GM12865 (cell line): ENCODE data around the gene ZCRB1.
"Not testable (repeated sequence)": the region's sequence is repeated elsewhere in the genome, so short reads cannot be mapped to it uniquely, and the experiment has no call there.

Experiments
- DNase-seq: peaks from one replicate; pipeline ENCODE4 v3.0.0; 2010; ENCODE audit warnings: low read depth
- H3K4me3 ChIP-seq: 2 replicates; pipeline ENCODE4 v1.5.1; 2011; ENCODE audit warnings: mild to moderate bottlenecking, low read depth, low read length, control low read depth
- TF ChIP-seq, protein P1 (sequence below): IDR thresholded peaks from 2 replicates; pipeline ENCODE4 v1.5.1; 2011; ENCODE audit warnings: low read length, control low read depth, low read depth, inconsistent platforms; ENCODE audit not compliant: insufficient read depth; ENCODE audit errors: missing control alignments

Gene ZCRB1

DNA sequence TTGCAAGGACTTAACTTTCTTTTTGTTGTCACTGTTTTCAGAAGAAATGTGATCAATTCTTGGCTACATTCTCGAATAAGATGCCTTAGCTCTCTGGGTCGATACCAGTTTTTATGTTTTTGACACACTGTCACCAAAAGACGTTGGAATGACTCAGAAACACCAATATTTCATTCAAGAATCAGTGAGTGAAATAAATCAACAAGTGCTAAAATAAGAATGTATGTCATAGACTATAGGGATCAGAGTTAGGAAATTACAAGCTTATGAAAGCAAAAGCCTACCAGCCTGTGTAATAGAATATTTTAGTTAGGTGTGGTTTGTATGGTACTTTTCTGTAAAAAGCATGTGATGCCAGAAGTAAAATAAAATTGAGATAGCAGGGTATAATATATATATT lies 17.8 kb upstream of the ZCRB1 start:
- no peak for DNase-seq
- H3K4me3 ChIP-seq = no peak overlapping the region
- TF ChIP-seq, protein P1, sequence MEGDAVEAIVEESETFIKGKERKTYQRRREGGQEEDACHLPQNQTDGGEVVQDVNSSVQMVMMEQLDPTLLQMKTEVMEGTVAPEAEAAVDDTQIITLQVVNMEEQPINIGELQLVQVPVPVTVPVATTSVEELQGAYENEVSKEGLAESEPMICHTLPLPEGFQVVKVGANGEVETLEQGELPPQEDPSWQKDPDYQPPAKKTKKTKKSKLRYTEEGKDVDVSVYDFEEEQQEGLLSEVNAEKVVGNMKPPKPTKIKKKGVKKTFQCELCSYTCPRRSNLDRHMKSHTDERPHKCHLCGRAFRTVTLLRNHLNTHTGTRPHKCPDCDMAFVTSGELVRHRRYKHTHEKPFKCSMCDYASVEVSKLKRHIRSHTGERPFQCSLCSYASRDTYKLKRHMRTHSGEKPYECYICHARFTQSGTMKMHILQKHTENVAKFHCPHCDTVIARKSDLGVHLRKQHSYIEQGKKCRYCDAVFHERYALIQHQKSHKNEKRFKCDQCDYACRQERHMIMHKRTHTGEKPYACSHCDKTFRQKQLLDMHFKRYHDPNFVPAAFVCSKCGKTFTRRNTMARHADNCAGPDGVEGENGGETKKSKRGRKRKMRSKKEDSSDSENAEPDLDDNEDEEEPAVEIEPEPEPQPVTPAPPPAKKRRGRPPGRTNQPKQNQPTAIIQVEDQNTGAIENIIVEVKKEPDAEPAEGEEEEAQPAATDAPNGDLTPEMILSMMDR = no peak

DNA sequence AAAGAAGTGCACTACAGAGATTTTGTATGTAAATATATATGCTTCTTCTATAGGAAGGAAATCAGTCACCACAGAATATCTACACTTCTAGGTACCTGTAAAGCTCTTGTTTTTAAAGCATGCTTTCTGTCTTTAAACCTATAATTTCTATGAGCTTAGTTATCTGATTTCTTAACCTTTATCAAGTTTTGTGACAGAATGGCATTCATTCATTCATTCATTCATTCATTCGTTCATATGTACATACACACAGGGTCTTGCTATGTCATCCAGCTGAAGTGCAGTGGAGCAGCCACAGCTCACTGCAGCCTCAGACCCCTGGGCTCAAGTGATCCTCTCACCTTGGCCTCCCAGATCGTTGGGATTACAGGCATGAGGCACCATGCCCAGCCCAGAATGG lies 16.1 kb upstream of the ZCRB1 start:
- TF ChIP-seq, protein P1 = no peak
- no peak overlapping the region for H3K4me3 ChIP-seq
- no peak for DNase-seq

DNA sequence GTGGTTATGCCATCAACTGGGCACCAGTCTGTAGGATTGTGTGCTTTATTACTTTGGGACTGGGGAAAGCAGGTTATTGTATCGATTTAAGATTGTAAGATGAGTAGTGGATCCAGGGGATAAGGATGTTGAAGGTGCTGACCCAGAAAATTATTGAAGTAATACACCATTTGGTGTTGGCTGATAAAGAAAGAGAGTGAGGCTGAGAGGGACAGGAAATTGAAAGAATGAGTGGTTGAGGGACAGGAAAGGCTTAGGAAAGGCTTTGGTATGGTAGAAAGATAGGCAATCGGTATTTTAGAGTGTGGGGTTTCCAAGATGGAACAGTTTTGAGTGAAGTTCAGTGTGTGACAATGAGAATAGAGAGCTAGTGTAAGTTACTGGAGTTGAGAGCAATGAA lies 12.4 kb upstream of the ZCRB1 start:
- TF ChIP-seq, protein P1 = no peak
- no peak for DNase-seq
- no peak overlapping the region for H3K4me3 ChIP-seq

DNA sequence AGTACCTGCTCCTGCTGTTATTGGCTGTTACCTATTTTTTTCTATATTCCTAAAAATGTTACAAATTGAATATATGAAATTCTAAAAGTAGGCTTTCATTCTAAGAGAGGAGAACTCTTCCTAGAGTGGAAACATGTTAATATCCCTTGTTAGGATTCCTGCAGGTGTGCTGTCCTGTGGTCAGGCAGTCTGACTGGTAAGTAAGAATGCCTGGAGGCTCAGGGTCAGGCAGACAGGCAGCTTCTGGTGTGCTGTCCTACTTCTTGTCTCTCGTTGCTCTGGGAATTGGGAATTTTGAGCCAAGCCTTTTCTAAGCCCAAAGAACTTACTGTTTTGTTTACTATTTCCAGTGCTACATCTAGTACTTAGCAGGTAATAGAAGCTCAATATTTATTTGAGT lies 10.4 kb upstream of the ZCRB1 start:
- DNase-seq = no peak
- TF ChIP-seq, protein P1 = no peak
- no peak overlapping the region for H3K4me3 ChIP-seq

DNA sequence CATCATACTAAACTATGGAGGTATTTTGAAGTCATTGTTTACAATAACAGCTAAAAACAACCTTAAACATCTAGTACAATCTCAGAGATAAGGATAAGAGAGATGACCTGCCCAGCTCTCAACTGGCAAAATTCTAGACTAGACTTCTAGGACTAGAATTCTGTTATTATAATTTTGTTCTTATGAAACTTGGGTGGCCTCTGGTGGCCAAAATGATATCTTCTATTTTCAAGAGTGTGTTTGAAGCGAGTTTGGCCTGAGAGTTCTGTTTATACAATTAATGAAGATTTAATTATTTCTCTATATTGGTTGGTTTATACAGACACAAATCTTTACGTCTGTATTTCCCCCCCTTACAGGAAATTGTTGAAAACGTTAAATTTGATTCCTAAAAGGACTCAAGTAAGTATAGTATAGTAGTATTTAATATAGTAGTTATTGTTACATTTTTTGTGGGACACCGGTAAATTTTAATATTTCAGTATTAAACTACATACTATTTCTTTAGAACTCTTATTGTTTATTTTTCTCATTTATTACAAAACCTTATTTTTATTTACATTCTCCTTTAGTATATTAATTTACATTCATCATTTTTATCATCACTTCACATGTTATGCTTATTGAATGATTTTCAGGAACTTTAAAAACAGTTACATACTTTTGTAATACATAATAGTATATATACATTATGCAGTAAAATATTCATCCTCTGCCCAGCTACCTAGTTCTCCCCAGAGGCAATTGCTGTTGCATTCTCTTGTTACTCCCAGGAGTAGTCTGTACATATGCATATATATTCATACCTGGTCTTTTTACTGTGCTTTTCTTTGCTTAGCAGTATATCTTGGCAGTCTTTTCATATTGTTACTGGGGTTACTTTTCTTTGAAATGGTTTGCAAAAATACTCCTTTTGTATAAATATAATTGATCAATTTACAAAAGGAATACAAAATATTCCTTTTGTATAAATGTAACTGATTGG lies 6.7 kb upstream of the ZCRB1 start:
- DNase-seq = peak; percentile 64
- TF ChIP-seq, protein P1 = peak; percentile 49
- no peak overlapping the region for H3K4me3 ChIP-seq

DNA sequence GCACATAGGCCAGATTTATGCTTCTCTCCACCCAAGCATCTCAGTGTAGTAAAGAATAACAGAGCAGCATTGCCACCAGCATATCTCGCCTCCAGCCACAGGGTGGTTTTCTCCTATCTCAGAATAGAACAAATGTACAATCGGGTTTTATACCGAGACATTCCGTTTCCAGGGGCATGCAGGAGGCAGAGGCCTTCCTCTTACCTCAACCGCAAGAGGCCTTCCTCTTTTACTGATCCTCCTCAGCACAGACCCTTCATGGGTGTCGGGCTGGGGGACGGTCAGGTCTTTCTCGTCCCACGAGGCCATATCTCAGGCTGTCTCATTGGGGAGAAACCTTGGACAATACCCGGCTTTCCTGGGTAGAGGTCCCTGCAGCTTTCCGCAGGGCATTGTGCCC lies 4.2 kb upstream of the ZCRB1 start:
- not testable (repeated sequence) for DNase-seq

DNA sequence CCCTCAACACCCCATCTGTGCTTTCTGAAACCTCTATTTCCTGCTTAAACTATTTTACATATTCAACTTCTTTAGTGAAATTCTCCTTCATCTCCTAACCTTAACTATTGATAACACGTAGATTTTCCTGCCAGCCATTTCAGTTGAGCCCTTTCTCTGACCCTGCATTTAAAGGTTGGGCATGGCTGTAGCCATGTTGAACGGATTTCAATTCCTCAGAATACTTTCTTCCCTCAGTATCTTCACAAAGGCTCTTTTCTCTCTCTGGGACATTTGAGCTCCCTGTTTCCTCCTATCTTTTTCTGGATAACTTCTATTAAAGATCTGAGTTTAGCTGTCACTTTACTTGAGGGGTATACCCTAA lies 1.3 kb upstream of the ZCRB1 start:
- TF ChIP-seq, protein P1 = no peak
- DNase-seq = no peak

More for the DNA sequence above, 4.2 kb upstream of the ZCRB1 start:
- not testable (repeated sequence) for H3K4me3 ChIP-seq

More for the DNA sequence above, 1.3 kb upstream of the ZCRB1 start:
- peak overlapping the region; percentile 82 for H3K4me3 ChIP-seq
